CD14-positive monocyte (primary cell): ENCODE data around the gene THBS2. TPM values are rescaled to one million over a fixed set of nuclear protein-coding genes. Genes with fewer than 3 reads are reported as not detected.
"Not testable (repeated sequence)": the region's sequence is repeated elsewhere in the genome, so short reads cannot be mapped to it uniquely, and the experiment has no call there.

Experiments
- DNase-seq, 3 donors: peaks; one replicate each; pipeline ENCODE4 v3.0.0-alpha.2; 2011 to 2022
- H2AFZ ChIP-seq: 2 replicates; pipeline ENCODE4 v1.6.0; 2012; ENCODE audit warnings: mild to moderate bottlenecking, low read depth, low read length, inconsistent platforms; ENCODE audit not compliant: insufficient read depth, poor library complexity, severe bottlenecking
- H3K27ac ChIP-seq, 2 donors: 1 replicate in 1 of 2; 2 replicates in 1 of 2; pipeline ENCODE4 v1.5.1; 2012 to 2013; ENCODE audit warnings: low read length in 2 of 2, control low read depth in 1 of 2, inconsistent platforms in 1 of 2, low read depth in 1 of 2, mild to moderate bottlenecking in 1 of 2
- H3K27me3 ChIP-seq, 2 donors: one replicate each; pipeline versions ENCODE4 v1.6.0 to v1.6.1; 2011 to 2013; ENCODE audit warnings: low read length in 2 of 2; ENCODE audit not compliant: control insufficient read depth in 2 of 2, insufficient read depth in 2 of 2
- H3K36me3 ChIP-seq, 2 donors: replicated peaks in 1 of 2; 1 replicate in 1 of 2; 2 replicates in 1 of 2; pipeline versions ENCODE4 v1.5.1 to v1.6.1; 2012 to 2013; ENCODE audit warnings: low read length in 2 of 2, control low read depth in 1 of 2, inconsistent platforms in 1 of 2, mild to moderate bottlenecking in 1 of 2; ENCODE audit not compliant: insufficient read depth in 2 of 2, control insufficient read depth in 1 of 2
- H3K4me1 ChIP-seq, 2 donors: 1 replicate in 1 of 2; 2 replicates in 1 of 2; pipeline versions ENCODE4 v1.5.1 to v1.6.1; 2012 to 2013; ENCODE audit warnings: low read length in 2 of 2, control low read depth in 1 of 2, inconsistent platforms in 1 of 2, mild to moderate bottlenecking in 1 of 2, moderate library complexity in 1 of 2; ENCODE audit not compliant: insufficient read depth in 2 of 2, control insufficient read depth in 1 of 2
- H3K4me2 ChIP-seq: replicated peaks from 2 replicates; pipeline ENCODE3; 2012; ENCODE audit warnings: low read length, moderate library complexity, mild to moderate bottlenecking; ENCODE audit not compliant: poor library complexity, severe bottlenecking; ENCODE audit errors: extremely low read depth
- H3K4me3 ChIP-seq, 3 experiments: fragments of 200-600 bp in 1 of 3; sonication (generic) in 1 of 3; replicated peaks in 1 of 3; 1 replicate in 2 of 3; 2 replicates in 1 of 3; pipeline ENCODE4 v1.5.1; 2011 to 2013; ENCODE audit warnings: low read length in 3 of 3, mild to moderate bottlenecking in 3 of 3, control low read depth in 2 of 3, low read depth in 2 of 3, inconsistent platforms in 1 of 3, moderate library complexity in 1 of 3
- H3K79me2 ChIP-seq: 2 replicates; pipeline ENCODE4 v1.6.0; 2012; ENCODE audit warnings: mild to moderate bottlenecking, control low read depth, inconsistent platforms, low read length, moderate library complexity; ENCODE audit not compliant: insufficient read depth
- H3K9ac ChIP-seq: 2 replicates; pipeline ENCODE4 v1.6.0; 2017; ENCODE audit warnings: low read length, mild to moderate bottlenecking; ENCODE audit not compliant: insufficient read depth, poor library complexity, severe bottlenecking
- H3K9me3 ChIP-seq, 2 donors: replicated peaks in 1 of 2; 1 replicate in 1 of 2; 2 replicates in 1 of 2; pipeline versions ENCODE4 v1.5.1 to v1.6.1; 2012 to 2013; ENCODE audit warnings: low read length in 2 of 2, control low read depth in 1 of 2; ENCODE audit not compliant: control insufficient read depth in 1 of 2, insufficient read depth in 1 of 2
- H4K20me1 ChIP-seq: 2 replicates; pipeline ENCODE4 v1.6.0; 2012; ENCODE audit warnings: mild to moderate bottlenecking, low read length, control low read depth, moderate library complexity; ENCODE audit not compliant: insufficient read depth
- H3K27ac Mint-ChIP-seq, 7 donors: one replicate each; pipeline ENCODE4 v1.8.0; 2020; ENCODE audit warnings: mild to moderate bottlenecking in 7 of 7, mixed read lengths in 7 of 7, moderate library complexity in 6 of 7, inconsistent platforms in 2 of 7
- H3K27me3 Mint-ChIP-seq, 3 donors: one replicate each; pipeline ENCODE4 v1.8.0; 2021 to 2022; ENCODE audit warnings: low read depth in 3 of 3, mild to moderate bottlenecking in 3 of 3, mixed read lengths in 3 of 3, moderate library complexity in 3 of 3, inconsistent platforms in 1 of 3
- H3K36me3 Mint-ChIP-seq, 2 donors: one replicate each; pipeline ENCODE4 v1.8.0; 2020; ENCODE audit warnings: mixed read lengths in 2 of 2, inconsistent platforms in 1 of 2, mild to moderate bottlenecking in 1 of 2
- H3K4me1 Mint-ChIP-seq: one replicate; pipeline ENCODE4 v1.8.0; 2020; ENCODE audit warnings: mild to moderate bottlenecking, mixed read lengths
- H3K4me3 Mint-ChIP-seq, 2 donors: one replicate each; pipeline ENCODE4 v1.8.0; 2020; ENCODE audit warnings: mild to moderate bottlenecking in 2 of 2, mixed read lengths in 2 of 2, moderate library complexity in 1 of 2
- H3K9me3 Mint-ChIP-seq, 7 donors: one replicate each; pipeline ENCODE4 v1.8.0; 2020 to 2022; ENCODE audit warnings: mixed read lengths in 7 of 7, mild to moderate bottlenecking in 6 of 7, moderate library complexity in 6 of 7, inconsistent platforms in 2 of 7
- WGBS: methylation state at CpG from one replicate; pipeline ENCODE4 v1.1.5; 2013; ENCODE audit warnings: missing lambda C conversion rate; ENCODE audit not compliant: insufficient coverage; 5-methylcytosine and 5-hydroxymethylcytosine counted together
- intact Hi-C, 2 donors: fragments of 100-400 bp; cut with micrococcal nuclease; formaldehyde crosslinking; loops; one replicate each; pipeline versions ENCODE4 v1.15.0 to v1.15.1; 2023
- polyA plus RNA-seq, 3 donors: library from polyadenylated mRNA; depleted of rRNA in 1 of 3; unstranded in 2 of 3; stranded (reverse) in 1 of 3; fragments of 300-500 nt in 2 of 3; fragments of >200 nt in 1 of 3; fragmentation: Illumina TruSeq in 2 of 3; gene quantifications; 1 replicate in 2 of 3; 2 replicates in 1 of 3; pipeline ENCODE4 v1.2.3, GENCODE V29; 2012 to 2021
- TF ChIP-seq, protein P1 (sequence below): fragments of 200-600 bp; IDR thresholded peaks from one replicate; pipeline ENCODE4 v1.8.0; 2022; ENCODE audit warnings: antibody characterized with exemption, mild to moderate bottlenecking

Gene THBS2
- polyA plus RNA-seq, 3 donors, result 0.01 to 0.03 TPM; not detected in 1

- Histone ChIP-seq H3K9ac (no peak overlapping the region), H4K20me1 (no peaks in the 10 kb centered on the region), H3K27ac (no peak overlapping the region), H3K79me2 (no peaks in the 10 kb centered on the region), H3K4me2 (no peak overlapping the region), H3K4me1 (peaks cover 4 to 14% of the 10 kb centered on the region in 2 donors), H3K27me3 (no peaks in the 10 kb centered on the region), H2AFZ (no peak overlapping the region), H3K36me3 (no peaks in the 10 kb centered on the region), H3K9me3 (no peaks in the 10 kb centered on the region), H3K4me3 (no peak overlapping the region)
- Mint-ChIP-seq H3K27ac (no peak overlapping the region), H3K36me3 (no peaks in the 10 kb centered on the region), H3K27me3 (peaks cover under 1 to 15% (median 7%) of the 10 kb centered on the region in 3 donors), H3K4me3 (no peak overlapping the region), H3K9me3 (peaks cover 0 to 4% (median 2%) of the 10 kb centered on the region in 7 donors), H3K4me1 (peaks cover 16% of the 10 kb centered on the region)
- intact Hi-C loops, result no loop called here
- WGBS, result 48% methylated on average over 3 of the region's 3 CpGs
- peak in 1 of 3 donors; percentile 37 for DNase-seq
- TF ChIP-seq, protein P1, sequence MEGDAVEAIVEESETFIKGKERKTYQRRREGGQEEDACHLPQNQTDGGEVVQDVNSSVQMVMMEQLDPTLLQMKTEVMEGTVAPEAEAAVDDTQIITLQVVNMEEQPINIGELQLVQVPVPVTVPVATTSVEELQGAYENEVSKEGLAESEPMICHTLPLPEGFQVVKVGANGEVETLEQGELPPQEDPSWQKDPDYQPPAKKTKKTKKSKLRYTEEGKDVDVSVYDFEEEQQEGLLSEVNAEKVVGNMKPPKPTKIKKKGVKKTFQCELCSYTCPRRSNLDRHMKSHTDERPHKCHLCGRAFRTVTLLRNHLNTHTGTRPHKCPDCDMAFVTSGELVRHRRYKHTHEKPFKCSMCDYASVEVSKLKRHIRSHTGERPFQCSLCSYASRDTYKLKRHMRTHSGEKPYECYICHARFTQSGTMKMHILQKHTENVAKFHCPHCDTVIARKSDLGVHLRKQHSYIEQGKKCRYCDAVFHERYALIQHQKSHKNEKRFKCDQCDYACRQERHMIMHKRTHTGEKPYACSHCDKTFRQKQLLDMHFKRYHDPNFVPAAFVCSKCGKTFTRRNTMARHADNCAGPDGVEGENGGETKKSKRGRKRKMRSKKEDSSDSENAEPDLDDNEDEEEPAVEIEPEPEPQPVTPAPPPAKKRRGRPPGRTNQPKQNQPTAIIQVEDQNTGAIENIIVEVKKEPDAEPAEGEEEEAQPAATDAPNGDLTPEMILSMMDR, result no peak
Measured at GRCh38 chr6:169263374-169263773, 9.7 kb upstream of the THBS2 start.

GRCh38 chr6:169262602-169263001 lies 9.0 kb upstream of the THBS2 start:
- 94% methylated on average over 7 of the region's 14 CpGs for WGBS
- peak overlapping the region in 1 of 7 donors; percentile 57 for H3K27ac Mint-ChIP-seq
- not testable (repeated sequence) for DNase-seq

More at GRCh38 chr6:169262602-169263001, 9.0 kb upstream of the THBS2 start:
- Mint-ChIP-seq H3K27me3 (peaks cover 0 to 18% (median 7%) of the 10 kb centered on the region in 3 donors), H3K4me1 (peaks cover 14% of the 10 kb centered on the region)
- H3K27ac ChIP-seq, H3K4me2 ChIP-seq, H2AFZ ChIP-seq, H3K27me3 ChIP-seq, H3K4me3 Mint-ChIP-seq, H3K79me2 ChIP-seq, H3K9me3 Mint-ChIP-seq, intact Hi-C loops, H3K9me3 ChIP-seq, H3K36me3 ChIP-seq, H4K20me1 ChIP-seq, H3K4me3 ChIP-seq, H3K9ac ChIP-seq, H3K36me3 Mint-ChIP-seq: not testable (repeated sequence)
- H3K4me1 ChIP-seq, result peaks cover 4 to 13% of the 10 kb centered on the region in 2 donors
